ENCODE results near the gene OR2AG1.

- TF ChIP-seq, protein P1, sequence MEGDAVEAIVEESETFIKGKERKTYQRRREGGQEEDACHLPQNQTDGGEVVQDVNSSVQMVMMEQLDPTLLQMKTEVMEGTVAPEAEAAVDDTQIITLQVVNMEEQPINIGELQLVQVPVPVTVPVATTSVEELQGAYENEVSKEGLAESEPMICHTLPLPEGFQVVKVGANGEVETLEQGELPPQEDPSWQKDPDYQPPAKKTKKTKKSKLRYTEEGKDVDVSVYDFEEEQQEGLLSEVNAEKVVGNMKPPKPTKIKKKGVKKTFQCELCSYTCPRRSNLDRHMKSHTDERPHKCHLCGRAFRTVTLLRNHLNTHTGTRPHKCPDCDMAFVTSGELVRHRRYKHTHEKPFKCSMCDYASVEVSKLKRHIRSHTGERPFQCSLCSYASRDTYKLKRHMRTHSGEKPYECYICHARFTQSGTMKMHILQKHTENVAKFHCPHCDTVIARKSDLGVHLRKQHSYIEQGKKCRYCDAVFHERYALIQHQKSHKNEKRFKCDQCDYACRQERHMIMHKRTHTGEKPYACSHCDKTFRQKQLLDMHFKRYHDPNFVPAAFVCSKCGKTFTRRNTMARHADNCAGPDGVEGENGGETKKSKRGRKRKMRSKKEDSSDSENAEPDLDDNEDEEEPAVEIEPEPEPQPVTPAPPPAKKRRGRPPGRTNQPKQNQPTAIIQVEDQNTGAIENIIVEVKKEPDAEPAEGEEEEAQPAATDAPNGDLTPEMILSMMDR (IDR thresholded peaks at IDR 0.05), result no peak
- no peak for TF ChIP-seq POLR2A (IDR thresholded peaks at IDR 0.05)
Observed at GRCh38 chr11:6771926-6772893, 10.6 kb upstream of the OR2AG1 start, which contains the start of gene OR2AG2.
